Measurements from ENCODE around the gene ASIC3. TPM values are rescaled to one million over a fixed set of nuclear protein-coding genes. Genes with fewer than 3 reads are reported as not detected.

The ASIC3 gene
- total and polyA plus RNA-seq, 7 experiments from 2014 or later: 6.7 to 17.7 (median 13.7) TPM; not detected in 2

- H3K9me3 ChIP-seq (ENCODE audit: control insufficient read depth in 2 of 3, low read length in 3 of 3): no peaks in the 10 kb centered on the region
- ChIA-PET POLR2A (interaction anchor here (0.8 to 1.7 kb wide), 4 partner anchors 8 to 26 kb away, joined by 4 to 6 read pairs (median 4); no protein-coding TSS in a partner anchor), CTCF (no interaction called here)
- DNase-seq (no peak), ATAC-seq (no peak)
- peaks cover 28 to 41% of the 10 kb centered on the region in 2 donors for H3K4me1 ChIP-seq (ENCODE audit: control insufficient read depth in 2 of 2, insufficient read depth in 2 of 2, low read length in 2 of 2)
- Mint-ChIP-seq H3K27ac (peak overlapping the region in 6 of 9 donors; percentile 5 to 59 (median 32)), H3K4me3 (peak overlapping the region in 3 of 10 donors; percentile 17 to 65 (median 29)), H3K27me3 (no peaks in the 10 kb centered on the region), H3K36me3 (peaks cover 0 to 21% (median 7%) of the 10 kb centered on the region in 5 donors), H3K9me3 (peaks cover 0 to 4% (median 0%) of the 10 kb centered on the region in 11 donors), H3K4me1 (peaks cover 19 to 56% (median 44%) of the 10 kb centered on the region in 7 donors)
- intact Hi-C loops (cut with micrococcal nuclease): no loop called here
- H3K4me3 ChIP-seq (ENCODE audit: low read length): no peak overlapping the region
- peaks cover 0 to 20% (median 0%) of the 10 kb centered on the region in 3 experiments for H3K36me3 ChIP-seq (ENCODE audit: control insufficient read depth in 2 of 3, insufficient read depth in 3 of 3, low read length in 3 of 3)
- no peaks in the 10 kb centered on the region for H3K27me3 ChIP-seq (ENCODE audit: control insufficient read depth in 2 of 2, insufficient read depth in 2 of 2, low read length in 2 of 2)
- H3K27ac ChIP-seq (ENCODE audit: low read depth, low read length): no peak overlapping the region
Measured at GRCh38 chr7:151005566-151005965, 42.8 kb upstream of the ASIC3 start.

DNA sequence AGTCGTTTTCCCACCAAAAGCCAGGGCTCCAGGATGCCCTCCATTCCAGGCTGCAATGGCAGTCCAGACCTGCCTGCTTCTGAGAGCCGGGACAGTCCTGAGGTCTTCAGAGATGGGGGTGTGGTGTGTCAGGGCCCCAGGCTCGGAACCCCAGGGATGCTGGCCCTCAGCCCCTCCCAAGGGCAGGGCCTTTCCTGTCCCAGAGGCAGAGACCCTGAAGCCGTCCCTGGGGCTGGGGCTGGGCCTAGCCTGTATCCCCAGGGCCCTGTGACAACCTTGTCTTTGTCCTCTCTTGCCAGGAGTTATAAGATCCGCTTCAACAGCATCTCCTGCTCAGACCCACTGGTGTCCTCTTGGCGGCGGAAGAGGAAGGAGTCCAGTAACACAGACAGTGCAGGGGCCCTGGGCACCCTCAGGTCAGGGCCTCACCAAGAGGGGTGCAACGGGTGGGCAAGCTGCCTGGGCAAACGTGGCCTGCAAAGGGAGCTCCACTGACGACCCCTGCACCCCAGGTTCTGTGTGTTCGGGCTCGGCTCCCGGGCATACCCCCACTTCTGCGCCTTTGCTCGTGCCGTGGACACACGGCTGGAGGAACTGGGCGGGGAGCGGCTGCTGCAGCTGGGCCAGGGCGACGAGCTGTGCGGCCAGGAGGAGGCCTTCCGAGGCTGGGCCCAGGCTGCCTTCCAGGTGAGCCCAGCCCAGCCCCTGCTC, 41.6 kb upstream of the ASIC3 start:
- H3K4me1 Mint-ChIP-seq: peaks cover 28 to 61% (median 51%) of the 10 kb centered on the region in 7 donors
- peaks cover 0 to 4% (median 0%) of the 10 kb centered on the region in 11 donors for H3K9me3 Mint-ChIP-seq
- Histone ChIP-seq H3K27me3 (ENCODE audit: control insufficient read depth in 2 of 2, insufficient read depth in 2 of 2, low read length in 2 of 2) (no peaks in the 10 kb centered on the region), H3K4me1 (ENCODE audit: control insufficient read depth in 2 of 2, insufficient read depth in 2 of 2, low read length in 2 of 2) (peaks cover 34 to 49% of the 10 kb centered on the region in 2 donors), H3K27ac (ENCODE audit: low read depth, low read length) (no peak overlapping the region), H3K4me3 (ENCODE audit: low read length) (no peak overlapping the region), H3K9me3 (ENCODE audit: control insufficient read depth in 2 of 3, low read length in 3 of 3) (no peaks in the 10 kb centered on the region), H3K36me3 (ENCODE audit: control insufficient read depth in 2 of 3, insufficient read depth in 3 of 3, low read length in 3 of 3) (peaks cover 0 to 13% (median 0%) of the 10 kb centered on the region in 3 experiments)
- intact Hi-C loops (cut with micrococcal nuclease): no loop called here
- DNase-seq: no peak
- H3K4me3 Mint-ChIP-seq: peak overlapping the region in 4 of 10 donors; percentile 18 to 86 (median 54)
- no peaks in the 10 kb centered on the region for H3K27me3 Mint-ChIP-seq
- H3K27ac Mint-ChIP-seq: peak overlapping the region in 7 of 9 donors; percentile 8 to 73 (median 25)
- CTCF ChIA-PET: interaction anchor here (1.1 to 3.8 kb wide), 4 partner anchors 8 to 108 kb away, joined by 3 to 29 read pairs (median 4); no protein-coding TSS in a partner anchor
- POLR2A ChIA-PET: interaction anchor here (1.0 to 2.7 kb wide), 6 partner anchors 9 to 545 kb away, joined by 3 to 21 read pairs (median 6); no protein-coding TSS in a partner anchor
- H3K36me3 Mint-ChIP-seq: peaks cover 0 to 17% (median 4%) of the 10 kb centered on the region in 5 donors
- no peak for ATAC-seq

DNA sequence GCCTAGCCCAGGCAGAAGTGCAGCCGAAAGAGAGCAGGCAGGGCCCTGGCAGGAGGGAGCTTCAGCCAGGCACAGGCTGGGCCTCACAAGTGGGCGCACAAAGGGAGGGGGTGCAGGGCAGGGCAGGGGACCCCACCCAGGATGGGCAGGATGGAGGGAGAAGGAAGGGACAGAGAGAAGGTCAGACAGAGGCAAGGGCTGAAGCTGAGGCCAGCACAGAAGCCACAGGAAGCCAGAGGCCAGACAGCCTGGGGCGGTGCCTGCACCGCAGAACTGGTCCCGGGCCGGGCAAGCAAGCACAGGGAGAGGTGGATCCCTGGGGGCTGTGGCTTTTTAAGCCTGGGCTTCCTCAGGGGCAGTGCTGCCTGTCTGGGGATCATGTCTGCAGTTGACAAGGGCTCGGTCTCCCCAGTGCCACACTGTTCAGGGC, 40.8 kb upstream of the ASIC3 start:
- intact Hi-C loops (cut with micrococcal nuclease): no loop called here
- Mint-ChIP-seq H3K27ac (peak overlapping the region; percentile 73 to 97 (median 91)), H3K9me3 (peaks cover 0 to 2% (median 0%) of the 10 kb centered on the region in 11 donors), H3K4me1 (peaks cover 35 to 69% (median 59%) of the 10 kb centered on the region in 7 donors), H3K27me3 (no peaks in the 10 kb centered on the region), H3K4me3 (peak overlapping the region; percentile 80 to 90 (median 85)), H3K36me3 (peaks cover 0 to 10% (median 5%) of the 10 kb centered on the region in 5 donors)
- Histone ChIP-seq H3K36me3 (ENCODE audit: control insufficient read depth in 2 of 3, insufficient read depth in 3 of 3, low read length in 3 of 3) (peaks cover 0 to 6% (median 0%) of the 10 kb centered on the region in 3 experiments), H3K27me3 (ENCODE audit: control insufficient read depth in 2 of 2, insufficient read depth in 2 of 2, low read length in 2 of 2) (no peaks in the 10 kb centered on the region), H3K4me1 (ENCODE audit: control insufficient read depth in 2 of 2, insufficient read depth in 2 of 2, low read length in 2 of 2) (peaks cover 39 to 57% of the 10 kb centered on the region in 2 donors), H3K27ac (ENCODE audit: low read depth, low read length) (peak overlapping the region; percentile 73), H3K9me3 (ENCODE audit: control insufficient read depth in 2 of 3, low read length in 3 of 3) (no peaks in the 10 kb centered on the region), H3K4me3 (ENCODE audit: low read length) (peak overlapping the region; percentile 62)
- ChIA-PET CTCF (interaction anchor here (0.6 to 5.1 kb wide), 8 partner anchors 9 to 109 kb away, joined by 3 to 29 read pairs (median 4); partner anchors contain the start of gene ABCB8), POLR2A (interaction anchor here (0.7 to 2.7 kb wide), 9 partner anchors 10 to 80 kb away, joined by 3 to 21 read pairs (median 7); partner anchors contain the start of gene ABCB8)
- DNase-seq (no peak), ATAC-seq (no peak)

GRCh38 chr7:151008143-151008510, 40.2 kb upstream of the ASIC3 start:
- Histone ChIP-seq H3K27me3 (ENCODE audit: control insufficient read depth in 2 of 2, insufficient read depth in 2 of 2, low read length in 2 of 2) (no peaks in the 10 kb centered on the region), H3K27ac (ENCODE audit: low read depth, low read length) (peak overlapping the region; percentile 73), H3K4me1 (ENCODE audit: control insufficient read depth in 2 of 2, insufficient read depth in 2 of 2, low read length in 2 of 2) (peaks cover 46 to 63% of the 10 kb centered on the region in 2 donors), H3K4me3 (ENCODE audit: low read length) (peak overlapping the region; percentile 62), H3K9me3 (ENCODE audit: control insufficient read depth in 2 of 3, low read length in 3 of 3) (no peaks in the 10 kb centered on the region), H3K36me3 (ENCODE audit: control insufficient read depth in 2 of 3, insufficient read depth in 3 of 3, low read length in 3 of 3) (no peaks in the 10 kb centered on the region)
- Mint-ChIP-seq H3K36me3 (peaks cover 0 to 10% (median 7%) of the 10 kb centered on the region in 5 donors), H3K27me3 (no peaks in the 10 kb centered on the region), H3K27ac (peak overlapping the region; percentile 73 to 97 (median 91)), H3K9me3 (peaks cover 0 to 2% (median 0%) of the 10 kb centered on the region in 11 donors), H3K4me1 (peaks cover 39 to 75% (median 65%) of the 10 kb centered on the region in 7 donors), H3K4me3 (peak overlapping the region; percentile 80 to 90 (median 85))
- intact Hi-C loops (cut with micrococcal nuclease): loop anchor here in 1 of 2 donors (1.0 kb wide), 1 partner anchor 10 kb away; no protein-coding TSS in a partner anchor
- ATAC-seq: peak; percentile 61
- peak in 4 of 9 donors; percentile 53 to 61 (median 58) for DNase-seq
- ChIA-PET CTCF (interaction anchor here (1.3 to 5.1 kb wide), 7 partner anchors 10 to 110 kb away, joined by 4 to 29 read pairs (median 6); partner anchors contain the start of gene ABCB8), POLR2A (interaction anchor here (0.7 to 2.7 kb wide), 11 partner anchors 9 to 80 kb away, joined by 3 to 21 read pairs (median 3); partner anchors contain the start of gene ABCB8)

GRCh38 chr7:151008511-151009323, 39.6 kb upstream of the ASIC3 start:
- Mint-ChIP-seq H3K9me3 (peaks cover 0 to 2% (median 0%) of the 10 kb centered on the region in 11 donors), H3K4me1 (peaks cover 39 to 77% (median 64%) of the 10 kb centered on the region in 7 donors), H3K27me3 (no peaks in the 10 kb centered on the region), H3K36me3 (peaks cover 0 to 10% (median 4%) of the 10 kb centered on the region in 5 donors), H3K4me3 (peak overlapping the region; percentile 80 to 90 (median 85)), H3K27ac (peak overlapping the region; percentile 73 to 97 (median 91))
- intact Hi-C loops (cut with micrococcal nuclease): loop anchor here in 1 of 2 donors (1.0 kb wide), 1 partner anchor 10 kb away; no protein-coding TSS in a partner anchor
- DNase-seq (peak; percentile 45 to 82 (median 65)), ATAC-seq (peak; percentile 59)
- H3K36me3 ChIP-seq (ENCODE audit: control insufficient read depth in 2 of 3, insufficient read depth in 3 of 3, low read length in 3 of 3): no peaks in the 10 kb centered on the region
- POLR2A ChIA-PET: interaction anchor here (0.7 to 2.7 kb wide), 9 partner anchors 9 to 50 kb away, joined by 3 to 21 read pairs (median 7); partner anchors contain the start of gene ABCB8
- H3K9me3 ChIP-seq (ENCODE audit: control insufficient read depth in 2 of 3, low read length in 3 of 3): no peaks in the 10 kb centered on the region
- H3K4me3 ChIP-seq (ENCODE audit: low read length): peak overlapping the region; percentile 62
- H3K27me3 ChIP-seq (ENCODE audit: control insufficient read depth in 2 of 2, insufficient read depth in 2 of 2, low read length in 2 of 2): no peaks in the 10 kb centered on the region
- peak overlapping the region; percentile 73 for H3K27ac ChIP-seq (ENCODE audit: low read depth, low read length)
- CTCF ChIA-PET: interaction anchor here (1.3 to 5.1 kb wide), 6 partner anchors 9 to 45 kb away, joined by 4 to 29 read pairs (median 8); partner anchors contain the start of gene ABCB8
- peaks cover 49 to 66% of the 10 kb centered on the region in 2 donors for H3K4me1 ChIP-seq (ENCODE audit: control insufficient read depth in 2 of 2, insufficient read depth in 2 of 2, low read length in 2 of 2)
